Measurements from ENCODE around the gene BOK. TPM values are rescaled to one million over a fixed set of nuclear protein-coding genes. Genes with fewer than 3 reads are reported as not detected.

Gene BOK
- total RNA-seq, 1 donor: 15.3 TPM

DNA sequence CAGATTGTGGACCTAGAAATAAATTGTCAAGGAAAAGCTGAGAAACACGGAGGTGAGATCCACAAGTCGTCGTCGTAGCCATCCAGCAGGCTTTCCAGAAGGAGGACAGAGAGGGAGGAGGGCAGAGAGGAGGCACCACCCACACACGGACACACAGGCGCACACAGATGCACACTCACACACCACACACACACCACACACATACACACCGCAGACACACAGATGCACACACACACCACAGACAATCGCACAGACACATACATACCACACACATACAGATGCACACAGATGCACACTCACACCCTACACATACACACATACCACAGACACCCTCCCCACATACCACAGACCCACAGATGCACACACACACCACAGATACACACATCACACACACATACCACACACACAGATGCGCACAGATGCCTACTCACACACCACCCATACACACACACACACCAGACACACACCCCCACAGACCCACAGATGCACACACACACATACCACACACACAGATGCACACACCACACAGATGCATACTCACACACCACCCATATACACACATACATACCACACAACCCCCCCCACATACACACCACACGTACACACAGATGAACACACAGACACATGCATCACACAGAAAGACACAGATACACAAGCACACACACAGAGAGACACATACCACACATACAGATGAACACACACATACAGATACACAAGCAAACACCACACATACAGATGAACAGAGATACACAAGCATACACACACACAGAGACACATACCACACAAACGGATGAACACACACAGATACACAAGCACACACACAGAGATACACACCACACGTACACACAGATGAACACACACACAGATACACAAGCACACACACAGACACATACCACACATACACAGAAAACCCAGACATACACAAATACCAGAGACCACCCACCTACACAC, 12.7 kb upstream of the BOK start:
- H3K4me3 ChIP-seq (ENCODE audit: low read depth, low read length): no peak overlapping the region
- TF ChIP-seq CTCF (IDR thresholded peaks at IDR 0.05; ENCODE audit: insufficient read depth, low read length): no peak
- DNase-seq (ENCODE audit: low read depth): no peak

GRCh38 chr2:241546771-241547498, 11.6 kb upstream of the BOK start:
- TF ChIP-seq CTCF (IDR thresholded peaks at IDR 0.05; ENCODE audit: insufficient read depth, low read length): no peak
- peak overlapping the region; percentile 1 for H3K4me3 ChIP-seq (ENCODE audit: low read depth, low read length)

GRCh38 chr2:241547781-241548450, 10.6 kb upstream of the BOK start:
- no peak for TF ChIP-seq CTCF (IDR thresholded peaks at IDR 0.05; ENCODE audit: insufficient read depth, low read length)
- no peak overlapping the region for H3K4me3 ChIP-seq (ENCODE audit: low read depth, low read length)
- DNase-seq (ENCODE audit: low read depth): no peak

More at GRCh38 chr2:241546771-241547498, 11.6 kb upstream of the BOK start:
- DNase-seq (ENCODE audit: low read depth): peak; percentile 92

- no peak for DNase-seq (ENCODE audit: low read depth)
- no peak for TF ChIP-seq CTCF (IDR thresholded peaks at IDR 0.05; ENCODE audit: insufficient read depth, low read length)
These were observed 10.1 kb upstream of the BOK start for GRCh38 chr2:241548451-241548835.

DNA sequence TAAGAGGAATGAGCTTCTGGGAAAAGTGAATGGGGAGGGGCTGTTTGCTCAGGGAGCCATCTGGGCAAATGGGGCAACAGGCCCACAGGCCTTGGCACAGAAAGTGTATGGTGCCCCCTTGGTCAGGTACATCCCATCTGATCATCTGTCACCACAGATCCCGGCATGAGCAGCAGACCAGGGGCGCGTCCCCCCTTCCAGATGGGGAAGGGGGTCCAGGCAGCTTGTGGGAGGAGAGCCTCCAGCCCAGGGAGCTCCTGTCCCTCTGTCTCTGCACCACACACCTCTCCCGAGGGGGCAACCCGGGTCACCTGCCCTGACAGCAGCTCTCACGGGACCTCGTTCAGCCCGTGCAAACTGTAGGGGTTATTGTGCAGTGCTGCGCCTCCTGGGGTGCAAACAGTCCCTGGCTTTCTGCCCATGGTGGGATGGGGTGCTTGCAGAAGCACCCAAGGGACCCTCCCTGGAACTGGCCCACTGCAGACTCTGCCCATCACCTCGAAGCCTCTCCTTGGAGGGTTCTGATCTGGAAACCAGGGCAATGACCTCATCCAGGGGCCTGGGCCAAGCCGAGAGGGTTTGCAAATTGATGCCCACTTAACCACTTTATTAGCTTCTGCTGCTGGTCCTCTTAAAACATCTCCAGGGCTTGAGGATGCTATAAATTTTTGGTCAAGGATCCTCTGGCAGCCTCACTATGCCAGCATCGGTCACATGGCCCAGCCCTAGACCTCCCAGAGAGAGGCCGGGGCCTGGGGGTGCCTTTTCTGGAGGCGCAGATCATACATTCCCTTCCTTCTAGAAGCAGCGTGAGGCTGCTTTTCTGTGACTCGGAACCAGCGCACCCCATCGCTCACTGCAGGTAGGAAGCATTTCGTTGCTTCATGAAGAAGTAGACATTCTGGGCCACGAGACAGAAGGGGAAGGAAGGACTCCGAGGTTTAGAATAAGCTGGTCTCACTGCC, 7.6 kb upstream of the BOK start:
- H3K4me3 ChIP-seq (ENCODE audit: low read depth, low read length): no peak overlapping the region
- DNase-seq (ENCODE audit: low read depth): no peak
- TF ChIP-seq CTCF (IDR thresholded peaks at IDR 0.05; ENCODE audit: insufficient read depth, low read length): no peak

More at GRCh38 chr2:241548451-241548835, 10.1 kb upstream of the BOK start:
- H3K4me3 ChIP-seq (ENCODE audit: low read depth, low read length): no peak overlapping the region

All from fibroblast of the aortic adventitia (primary cell).